ENCODE measurements around the gene TBC1D22A.

The TBC1D22A gene

DNA sequence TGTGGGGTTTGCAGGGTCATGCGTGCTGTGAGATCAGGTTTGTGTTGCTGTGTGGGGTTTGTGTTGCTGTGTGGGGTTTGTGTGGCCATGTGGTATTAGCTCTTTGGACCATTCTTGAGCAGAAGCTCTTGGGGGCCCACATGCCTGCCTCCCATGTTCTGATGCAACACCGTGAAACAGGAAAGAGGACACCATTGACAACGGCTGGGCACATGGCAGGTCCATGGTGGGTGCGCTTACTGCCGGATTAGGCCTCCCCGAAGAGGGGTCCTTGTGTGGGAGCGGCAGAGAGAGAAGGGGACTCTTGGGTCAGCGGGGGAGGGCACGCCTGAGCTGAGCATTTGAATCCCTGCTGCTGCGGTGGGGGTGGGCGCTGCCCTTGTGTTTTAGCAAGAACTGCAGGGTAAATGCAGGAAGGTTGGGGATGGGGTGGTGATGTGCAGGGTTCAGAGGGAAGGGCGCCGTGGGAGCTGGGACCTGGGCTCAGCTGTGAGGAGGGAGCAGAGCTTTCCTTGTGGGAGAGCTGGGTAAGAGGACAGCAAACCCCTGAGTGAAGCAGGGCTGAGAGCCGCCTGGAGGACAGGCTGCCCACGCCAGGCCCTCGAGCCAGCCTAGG lies 361.5 kb downstream of the TBC1D22A start:
- Histone ChIP-seq H3K36me3 (ENCODE audit: insufficient read depth, low read length) (no peaks in the 10 kb centered on the region), H3K4me2 (ENCODE audit: low read length) (no peak overlapping the region), H3K4me3 (ENCODE audit: low read length) (no peak overlapping the region), H3K4me1 (ENCODE audit: control insufficient read depth, insufficient read depth, low read length) (no peaks in the 10 kb centered on the region), H3K9ac (ENCODE audit: low read depth, low read length) (no peak overlapping the region), H3K9me3 (replicated peaks; ENCODE audit: low read length) (no peaks in the 10 kb centered on the region), H3K27me3 (ENCODE audit: control insufficient read depth, insufficient read depth, low read length) (no peaks in the 10 kb centered on the region)

DNA sequence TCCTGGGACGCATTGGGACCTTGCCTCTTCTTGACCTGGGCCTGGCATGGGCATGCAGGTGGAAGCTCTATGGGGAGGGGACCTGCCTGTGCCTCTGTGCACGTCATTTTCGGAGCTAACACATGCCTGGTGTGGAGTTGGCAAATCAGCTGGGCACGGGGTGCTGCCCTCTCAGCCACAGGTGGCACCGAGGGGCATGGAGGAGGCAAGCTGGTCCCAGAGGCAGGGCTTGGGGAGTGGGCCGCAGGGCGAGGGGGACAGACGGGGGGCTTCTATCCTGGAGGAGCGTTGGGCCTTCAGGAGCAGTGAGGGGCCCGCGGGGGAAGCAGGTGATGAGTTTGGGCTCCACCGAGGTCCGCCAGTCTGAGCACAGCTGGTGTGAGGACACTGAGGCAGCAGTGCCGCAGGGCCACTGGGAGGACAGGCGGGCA lies 362.0 kb downstream of the TBC1D22A start:
- H3K9ac ChIP-seq (ENCODE audit: low read depth, low read length): no peak overlapping the region
- no peaks in the 10 kb centered on the region for H3K9me3 ChIP-seq (replicated peaks; ENCODE audit: low read length)
- H3K36me3 ChIP-seq (ENCODE audit: insufficient read depth, low read length): no peaks in the 10 kb centered on the region
- no peaks in the 10 kb centered on the region for H3K27me3 ChIP-seq (ENCODE audit: control insufficient read depth, insufficient read depth, low read length)
- H3K4me2 ChIP-seq (ENCODE audit: low read length): no peak overlapping the region
- no peak overlapping the region for H3K4me3 ChIP-seq (ENCODE audit: low read length)
- H3K4me1 ChIP-seq (ENCODE audit: control insufficient read depth, insufficient read depth, low read length): no peaks in the 10 kb centered on the region

DNA sequence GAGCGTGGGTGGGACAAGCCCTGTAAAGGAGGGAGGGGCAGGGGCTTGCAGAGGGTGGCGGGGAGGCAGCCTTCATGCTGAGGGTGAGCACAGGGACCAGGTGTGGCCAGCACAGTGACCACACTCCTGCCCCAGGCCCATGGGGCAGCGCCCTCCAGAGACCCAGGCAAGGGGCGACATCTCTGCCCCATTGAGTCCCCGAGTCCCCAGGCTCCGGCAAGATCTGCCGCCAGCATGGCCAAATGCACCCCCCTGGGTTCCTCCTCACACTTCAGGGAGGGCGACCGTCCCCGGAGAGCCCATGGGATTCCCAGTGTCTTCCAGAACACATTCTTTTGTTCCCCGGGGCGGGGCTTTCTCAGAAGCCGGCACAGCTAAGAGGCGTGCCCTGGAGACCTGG lies 362.5 kb downstream of the TBC1D22A start:
- Histone ChIP-seq H3K4me3 (ENCODE audit: low read length) (no peak overlapping the region), H3K4me1 (ENCODE audit: control insufficient read depth, insufficient read depth, low read length) (peaks cover 3% of the 10 kb centered on the region), H3K36me3 (ENCODE audit: insufficient read depth, low read length) (no peaks in the 10 kb centered on the region), H3K4me2 (ENCODE audit: low read length) (no peak overlapping the region), H3K27me3 (ENCODE audit: control insufficient read depth, insufficient read depth, low read length) (no peaks in the 10 kb centered on the region), H3K9ac (ENCODE audit: low read depth, low read length) (no peak overlapping the region), H3K9me3 (replicated peaks; ENCODE audit: low read length) (no peaks in the 10 kb centered on the region)

DNA sequence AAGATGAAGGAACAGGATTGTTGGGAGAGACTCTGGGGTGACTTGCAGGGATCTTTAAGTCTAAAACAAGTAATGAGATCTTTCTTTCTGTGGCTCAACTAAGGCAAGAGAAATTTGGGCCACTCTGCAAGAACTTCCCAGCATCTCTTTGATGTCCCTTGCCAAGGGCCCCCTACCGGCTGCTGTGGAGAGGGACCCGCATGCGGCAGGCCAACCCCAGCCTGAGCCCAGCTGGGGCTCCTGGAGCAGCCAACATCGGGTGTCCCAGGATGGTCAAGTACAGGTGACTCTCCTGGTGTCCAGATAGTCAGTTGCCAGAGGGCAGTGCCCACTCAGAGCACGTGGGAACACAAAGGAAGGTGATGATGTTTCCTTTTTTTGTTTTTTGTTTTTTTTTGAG lies 363.2 kb downstream of the TBC1D22A start:
- H3K4me2 ChIP-seq (ENCODE audit: low read length): no peak overlapping the region
- peaks cover 3% of the 10 kb centered on the region for H3K4me1 ChIP-seq (ENCODE audit: control insufficient read depth, insufficient read depth, low read length)
- H3K4me3 ChIP-seq (ENCODE audit: low read length): no peak overlapping the region
- H3K9me3 ChIP-seq (replicated peaks; ENCODE audit: low read length): no peaks in the 10 kb centered on the region
- no peaks in the 10 kb centered on the region for H3K27me3 ChIP-seq (ENCODE audit: control insufficient read depth, insufficient read depth, low read length)
- no peaks in the 10 kb centered on the region for H3K36me3 ChIP-seq (ENCODE audit: insufficient read depth, low read length)
- H3K9ac ChIP-seq (ENCODE audit: low read depth, low read length): no peak overlapping the region

DNA sequence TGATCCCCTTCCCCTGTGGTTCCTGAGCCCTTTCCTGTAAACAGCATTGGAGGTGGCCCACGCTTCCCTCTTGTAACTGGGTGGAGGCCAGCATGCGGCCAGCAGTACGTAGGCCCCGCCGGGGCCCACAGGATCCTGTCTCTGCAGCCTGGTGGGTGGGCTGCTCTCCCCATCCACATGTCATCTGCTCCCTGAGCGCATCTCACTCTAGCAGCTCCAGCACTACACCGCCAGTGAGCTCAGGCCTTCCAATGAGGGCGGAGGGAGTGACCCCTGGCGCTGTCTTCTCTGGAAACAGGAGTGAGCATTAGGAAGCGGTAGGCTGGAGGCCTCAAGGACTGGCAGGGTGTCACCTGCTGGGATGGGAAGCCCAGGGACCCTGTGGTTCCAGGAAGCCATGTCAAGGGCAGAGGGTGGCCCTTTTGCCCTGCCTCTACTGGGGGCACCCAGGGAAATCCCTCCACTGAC lies 363.9 kb downstream of the TBC1D22A start:
- Histone ChIP-seq H3K9ac (ENCODE audit: low read depth, low read length) (no peak overlapping the region), H3K9me3 (replicated peaks; ENCODE audit: low read length) (no peaks in the 10 kb centered on the region), H3K4me3 (ENCODE audit: low read length) (no peak overlapping the region), H3K4me2 (ENCODE audit: low read length) (no peak overlapping the region), H3K27me3 (ENCODE audit: control insufficient read depth, insufficient read depth, low read length) (no peaks in the 10 kb centered on the region), H3K4me1 (ENCODE audit: control insufficient read depth, insufficient read depth, low read length) (peaks cover 3% of the 10 kb centered on the region), H3K36me3 (ENCODE audit: insufficient read depth, low read length) (no peaks in the 10 kb centered on the region)

DNA sequence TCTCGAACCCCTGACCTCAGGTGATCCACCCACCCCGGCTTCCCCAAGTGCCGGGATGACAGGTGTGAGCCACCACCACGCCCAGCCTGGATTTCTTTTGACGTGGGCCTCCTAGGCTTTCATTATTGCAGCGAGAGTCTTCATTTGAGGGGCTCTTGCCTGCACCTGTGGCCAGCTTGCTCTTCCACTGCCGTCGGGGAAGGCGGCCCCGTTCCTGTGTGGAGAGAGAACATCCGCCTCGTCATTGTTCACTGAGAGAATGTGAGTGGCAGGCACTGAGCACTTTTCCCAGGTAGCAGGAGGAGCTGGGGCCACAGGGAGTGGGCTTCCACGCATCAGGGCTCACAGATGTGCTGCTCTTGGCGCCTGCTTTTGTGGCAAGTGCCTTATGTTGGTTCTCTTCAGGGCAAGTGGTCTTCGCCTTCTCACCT lies 365.0 kb downstream of the TBC1D22A start:
- Histone ChIP-seq H3K4me1 (ENCODE audit: control insufficient read depth, insufficient read depth, low read length) (peaks cover 3% of the 10 kb centered on the region), H3K4me3 (ENCODE audit: low read length) (no peak overlapping the region), H3K9ac (ENCODE audit: low read depth, low read length) (no peak overlapping the region), H3K9me3 (replicated peaks; ENCODE audit: low read length) (no peaks in the 10 kb centered on the region), H3K27me3 (ENCODE audit: control insufficient read depth, insufficient read depth, low read length) (no peaks in the 10 kb centered on the region), H3K36me3 (ENCODE audit: insufficient read depth, low read length) (no peaks in the 10 kb centered on the region), H3K4me2 (ENCODE audit: low read length) (no peak overlapping the region)

DNA sequence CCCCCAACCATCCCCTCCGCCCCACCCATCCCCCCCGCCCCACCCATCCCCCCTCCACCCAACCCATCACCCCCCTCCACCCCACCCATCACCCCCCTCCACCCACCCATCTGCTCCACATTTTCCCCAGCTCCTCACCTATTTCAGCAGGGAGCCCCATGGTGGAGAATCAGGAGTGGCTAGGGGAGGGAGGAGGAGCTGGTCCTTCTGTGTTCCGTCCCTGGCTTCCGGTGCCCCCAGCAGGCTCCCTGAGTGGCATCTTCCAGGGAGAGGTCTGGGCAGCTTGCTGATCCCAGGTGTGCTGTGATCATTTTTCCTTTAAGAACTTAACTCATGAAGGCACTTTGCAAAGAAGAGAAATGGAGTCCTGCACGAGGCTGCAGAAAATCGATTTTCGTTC lies 365.8 kb downstream of the TBC1D22A start:
- no peak overlapping the region for H3K4me2 ChIP-seq (ENCODE audit: low read length)
- H3K9me3 ChIP-seq (replicated peaks; ENCODE audit: low read length): no peaks in the 10 kb centered on the region
- no peaks in the 10 kb centered on the region for H3K36me3 ChIP-seq (ENCODE audit: insufficient read depth, low read length)
- no peak overlapping the region for H3K4me3 ChIP-seq (ENCODE audit: low read length)
- no peaks in the 10 kb centered on the region for H3K27me3 ChIP-seq (ENCODE audit: control insufficient read depth, insufficient read depth, low read length)
- no peak overlapping the region for H3K9ac ChIP-seq (ENCODE audit: low read depth, low read length)
- peaks cover 3% of the 10 kb centered on the region for H3K4me1 ChIP-seq (ENCODE audit: control insufficient read depth, insufficient read depth, low read length)

DNA sequence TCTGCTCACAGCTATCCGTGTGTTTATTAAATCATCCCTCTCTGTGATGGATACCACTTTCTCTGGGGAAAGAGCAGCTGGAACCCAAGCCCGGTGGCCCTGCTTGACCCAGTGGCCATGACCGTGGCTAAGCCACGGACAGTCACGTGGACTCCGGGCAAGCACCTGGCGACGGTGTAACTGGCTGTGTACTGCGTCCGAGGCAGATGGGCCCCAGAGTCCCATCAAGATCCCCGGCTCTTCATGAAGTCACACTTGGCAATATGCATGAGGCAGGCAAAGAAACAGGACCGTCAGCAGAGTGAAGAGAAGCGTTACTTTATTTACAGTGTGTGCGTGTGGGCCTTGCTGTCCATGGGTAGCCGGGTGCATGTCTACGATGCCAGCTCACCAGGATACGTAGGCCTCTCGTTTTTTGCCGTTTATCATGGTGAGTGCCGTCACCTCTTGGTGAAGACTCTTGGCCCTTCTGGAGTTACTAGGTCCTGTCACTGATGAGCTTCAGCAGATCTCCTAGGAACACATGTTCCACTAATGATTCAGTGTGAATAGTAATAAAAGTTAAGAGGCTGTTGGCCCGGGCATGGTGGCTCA lies 366.3 kb downstream of the TBC1D22A start:
- Histone ChIP-seq H3K4me1 (ENCODE audit: control insufficient read depth, insufficient read depth, low read length) (peaks cover 3% of the 10 kb centered on the region), H3K4me2 (ENCODE audit: low read length) (no peak overlapping the region), H3K9ac (ENCODE audit: low read depth, low read length) (no peak overlapping the region), H3K27me3 (ENCODE audit: control insufficient read depth, insufficient read depth, low read length) (no peaks in the 10 kb centered on the region), H3K4me3 (ENCODE audit: low read length) (no peak overlapping the region), H3K9me3 (replicated peaks; ENCODE audit: low read length) (no peaks in the 10 kb centered on the region), H3K36me3 (ENCODE audit: insufficient read depth, low read length) (no peaks in the 10 kb centered on the region)

DNA sequence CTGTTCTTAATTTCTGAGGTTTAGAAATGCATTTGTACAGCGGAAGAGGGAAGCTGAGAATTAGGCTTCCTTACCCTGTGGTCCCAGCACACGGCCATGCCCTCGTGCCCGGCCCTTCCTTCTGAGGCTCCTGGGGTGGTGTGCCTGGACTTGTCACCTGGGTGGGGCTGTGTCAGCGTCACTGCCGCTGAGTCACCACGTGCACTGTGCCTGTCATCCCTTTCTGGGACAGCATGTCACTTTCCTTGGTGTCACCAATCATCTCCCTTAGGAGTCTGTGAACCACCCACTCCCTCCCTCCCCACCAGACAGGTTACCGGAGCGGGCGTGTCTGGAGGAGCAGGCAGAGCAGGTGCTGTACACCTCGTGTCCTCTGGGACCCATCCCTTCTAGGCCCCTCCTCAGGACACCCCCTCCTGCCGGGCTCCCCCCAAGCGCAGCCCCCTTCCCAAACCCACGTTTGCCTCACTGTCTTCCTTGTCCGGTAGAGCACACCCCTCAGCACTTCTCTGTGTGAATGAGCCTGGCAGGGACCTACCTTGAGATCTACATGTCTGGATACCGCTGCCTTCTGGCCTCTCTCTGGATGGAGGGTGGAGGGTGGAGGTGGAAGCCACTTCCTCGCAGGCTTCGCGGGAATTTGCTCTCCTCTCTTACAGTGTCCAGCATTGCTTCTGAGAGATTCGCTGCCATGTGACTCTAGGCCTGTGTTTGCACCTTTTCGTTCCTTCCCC lies 367.6 kb downstream of the TBC1D22A start:
- Histone ChIP-seq H3K4me1 (ENCODE audit: control insufficient read depth, insufficient read depth, low read length) (peaks cover 3% of the 10 kb centered on the region), H3K4me3 (ENCODE audit: low read length) (no peak overlapping the region), H3K36me3 (ENCODE audit: insufficient read depth, low read length) (no peaks in the 10 kb centered on the region), H3K27me3 (ENCODE audit: control insufficient read depth, insufficient read depth, low read length) (no peaks in the 10 kb centered on the region), H3K4me2 (ENCODE audit: low read length) (no peak overlapping the region), H3K9ac (ENCODE audit: low read depth, low read length) (no peak overlapping the region), H3K9me3 (replicated peaks; ENCODE audit: low read length) (no peaks in the 10 kb centered on the region)

DNA sequence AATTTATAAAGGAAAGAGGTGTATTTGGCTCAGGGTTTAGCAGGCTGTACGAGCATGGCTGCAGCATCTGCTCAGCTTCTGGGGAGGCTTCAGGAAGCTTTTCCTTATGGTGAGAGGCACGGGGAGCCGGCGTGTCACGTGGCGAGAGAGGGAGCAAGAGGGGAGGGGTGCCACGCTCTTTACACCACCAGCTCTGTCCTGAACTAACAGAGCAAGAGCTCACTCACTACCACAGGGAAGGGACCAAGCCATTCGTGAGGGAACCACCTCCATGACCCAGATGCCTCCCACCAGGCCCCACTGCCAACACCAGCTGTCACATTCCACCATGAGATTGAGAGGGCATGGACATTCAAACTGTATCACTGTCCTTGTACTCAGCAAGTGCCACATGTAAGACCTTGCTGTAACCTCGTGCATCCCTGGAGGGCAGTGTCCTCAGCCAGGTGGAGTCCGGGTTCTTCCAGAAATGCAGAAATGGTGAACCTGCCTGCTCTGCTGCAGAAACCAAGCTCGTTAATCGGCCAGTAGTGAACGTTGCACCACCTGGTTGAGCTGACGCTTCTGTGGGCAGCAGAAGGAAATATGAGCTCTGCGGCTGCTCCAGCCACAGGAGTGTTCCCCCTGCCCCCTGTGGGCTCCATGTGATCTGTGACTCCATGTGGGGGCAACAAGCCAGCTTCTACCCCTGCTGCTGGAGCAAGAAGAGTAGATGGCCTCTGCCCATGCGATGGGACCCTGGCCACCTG lies 368.6 kb downstream of the TBC1D22A start:
- Histone ChIP-seq H3K4me3 (ENCODE audit: low read length) (no peak overlapping the region), H3K9me3 (replicated peaks; ENCODE audit: low read length) (no peaks in the 10 kb centered on the region), H3K4me2 (ENCODE audit: low read length) (no peak overlapping the region)

DNA sequence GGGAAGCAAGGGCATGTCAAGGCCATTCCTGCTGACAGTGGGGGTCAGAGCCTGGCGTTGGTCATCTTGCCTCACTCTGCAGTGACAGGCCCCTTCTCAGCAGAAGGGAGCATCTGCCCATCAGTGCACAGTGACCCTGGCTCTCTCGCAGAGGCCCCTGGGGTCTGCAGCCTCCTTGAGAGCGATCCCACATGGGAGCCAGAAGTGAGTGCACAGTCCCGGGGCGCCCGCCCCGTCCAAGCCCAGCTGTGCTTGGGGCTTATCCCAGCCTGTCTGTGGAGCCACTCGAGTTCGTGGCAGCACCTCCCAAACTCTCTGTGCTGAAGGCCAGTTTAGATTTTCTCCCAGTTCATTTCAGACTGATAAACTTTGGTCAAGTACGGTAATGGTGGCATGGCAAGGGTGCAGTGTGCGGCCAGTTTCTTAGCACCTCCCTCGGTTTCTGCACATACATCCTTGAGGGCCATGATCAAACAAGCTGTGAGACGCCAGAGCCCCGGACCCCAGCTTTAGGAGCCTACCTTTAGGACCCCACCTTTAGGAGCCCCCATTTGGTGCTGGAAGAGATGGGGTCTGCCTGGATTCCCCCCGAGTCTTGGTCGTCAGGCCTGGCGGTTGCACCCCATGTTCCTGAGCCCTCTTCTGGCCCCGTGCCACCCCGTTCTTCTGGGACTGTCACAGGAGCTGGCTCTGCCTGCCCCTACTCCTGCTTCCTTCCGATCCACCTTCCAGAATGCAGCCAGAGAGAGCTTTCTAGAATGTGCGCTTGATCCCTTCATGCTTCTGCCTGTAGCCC lies 369.4 kb downstream of the TBC1D22A start:
- H3K4me3 ChIP-seq (ENCODE audit: low read length): no peak overlapping the region
- peaks cover 3% of the 10 kb centered on the region for H3K4me1 ChIP-seq (ENCODE audit: control insufficient read depth, insufficient read depth, low read length)
- no peaks in the 10 kb centered on the region for H3K9me3 ChIP-seq (replicated peaks; ENCODE audit: low read length)

More for the DNA sequence above, 368.6 kb downstream of the TBC1D22A start:
- Histone ChIP-seq H3K4me1 (ENCODE audit: control insufficient read depth, insufficient read depth, low read length) (peaks cover 3% of the 10 kb centered on the region), H3K9ac (ENCODE audit: low read depth, low read length) (no peak overlapping the region), H3K36me3 (ENCODE audit: insufficient read depth, low read length) (no peaks in the 10 kb centered on the region), H3K27me3 (ENCODE audit: control insufficient read depth, insufficient read depth, low read length) (no peaks in the 10 kb centered on the region)

More for the DNA sequence above, 369.4 kb downstream of the TBC1D22A start:
- H3K4me2 ChIP-seq (ENCODE audit: low read length): no peak overlapping the region
- no peaks in the 10 kb centered on the region for H3K36me3 ChIP-seq (ENCODE audit: insufficient read depth, low read length)
- no peak overlapping the region for H3K9ac ChIP-seq (ENCODE audit: low read depth, low read length)
- H3K27me3 ChIP-seq (ENCODE audit: control insufficient read depth, insufficient read depth, low read length): no peaks in the 10 kb centered on the region
